ENCODE measurements around the gene CRTAP.
A peak's percentile ranks its signal among the peaks of the same experiment; 100 is the strongest.
"Not testable (repeated sequence)": the region's sequence is repeated elsewhere in the genome, so short reads cannot be mapped to it uniquely, and the experiment has no call there.

Gene CRTAP

GRCh38 chr3:33145221-33145900 is 31.5 kb downstream of the CRTAP start:
- DNase-seq: no peak

GRCh38 chr3:33145901-33146580 is 32.2 kb downstream of the CRTAP start:
- DNase-seq: no peak

- peak; percentile 59 for DNase-seq
Measured at GRCh38 chr3:33146791-33147445, 33.1 kb downstream of the CRTAP start.

GRCh38 chr3:33149342-33149741 is 35.5 kb downstream of the CRTAP start:
- no peak for DNase-seq

- peak; percentile 79 for DNase-seq
Measured at GRCh38 chr3:33152363-33153360, 38.8 kb downstream of the CRTAP start.

- DNase-seq: no peak
Measured at GRCh38 chr3:33153782-33154181, 40.0 kb downstream of the CRTAP start.

GRCh38 chr3:33155301-33155700 is 41.5 kb downstream of the CRTAP start:
- no peak for DNase-seq

- DNase-seq: no peak
Measured at GRCh38 chr3:33159234-33159633, 45.4 kb downstream of the CRTAP start.

GRCh38 chr3:33159981-33160380 is 46.2 kb downstream of the CRTAP start:
- DNase-seq: no peak

- DNase-seq: not testable (repeated sequence)
Measured at GRCh38 chr3:33162621-33163020, 48.8 kb downstream of the CRTAP start.

- no peak for DNase-seq
Measured at GRCh38 chr3:33165372-33165771, 51.6 kb downstream of the CRTAP start.

GRCh38 chr3:33166095-33166494 is 52.3 kb downstream of the CRTAP start:
- DNase-seq: no peak

- DNase-seq: no peak
Measured at GRCh38 chr3:33167284-33167683, 53.5 kb downstream of the CRTAP start.

- DNase-seq: no peak
Measured at GRCh38 chr3:33167716-33168336, 54.0 kb downstream of the CRTAP start.

- DNase-seq: no peak
Measured at GRCh38 chr3:33170531-33170930, 56.7 kb downstream of the CRTAP start.

GRCh38 chr3:33171580-33171979 is 57.8 kb downstream of the CRTAP start:
- DNase-seq: peak; percentile 42

- DNase-seq: peak; percentile 91
Measured at GRCh38 chr3:33173103-33173502, 59.3 kb downstream of the CRTAP start.

- no peak for DNase-seq
Measured at GRCh38 chr3:33173672-33174071, 59.9 kb downstream of the CRTAP start.

GRCh38 chr3:33174095-33174494 is 60.3 kb downstream of the CRTAP start:
- no peak for DNase-seq

GRCh38 chr3:33174711-33175414 is 61.0 kb downstream of the CRTAP start:
- no peak for DNase-seq

GRCh38 chr3:33179132-33179531 is 65.3 kb downstream of the CRTAP start:
- DNase-seq: no peak

- DNase-seq: no peak
Measured at GRCh38 chr3:33181229-33181628, 67.4 kb downstream of the CRTAP start.

Measured in NCI-H2029 (cell line).